Stimulated activated CD8-positive, alpha-beta memory T cell treated with anti-CD3 and anti-CD28 coated beads, Interleukin-7, amount 100 ng/mL, for 24 hours (primary cell): ENCODE data around the gene PLAGL1.
"Not testable (repeated sequence)": the region's sequence is repeated elsewhere in the genome, so short reads cannot be mapped to it uniquely, and the experiment has no call there.

Experiments
- DNase-seq: peaks from one replicate; pipeline ENCODE4 v3.0.0-alpha.2; 2020; ENCODE audit warnings: low read depth

PLAGL1 gene

GRCh38 chr6:143937668-143937970 is 70.4 kb downstream of the PLAGL1 start:
- no peak for DNase-seq

GRCh38 chr6:143936778-143937667 is 71.0 kb downstream of the PLAGL1 start:
- DNase-seq: no peak

- DNase-seq: no peak
These were observed 71.7 kb downstream of the PLAGL1 start for GRCh38 chr6:143936347-143936746.

- no peak for DNase-seq
These were observed 73.2 kb downstream of the PLAGL1 start for GRCh38 chr6:143934867-143935266.

- DNase-seq: no peak
These were observed 73.7 kb downstream of the PLAGL1 start for GRCh38 chr6:143934331-143934730.

- no peak for DNase-seq
These were observed 78.1 kb downstream of the PLAGL1 start for GRCh38 chr6:143929975-143930374.

GRCh38 chr6:143928853-143929252 is 79.2 kb downstream of the PLAGL1 start:
- DNase-seq: no peak

- not testable (repeated sequence) for DNase-seq
These were observed 91.0 kb downstream of the PLAGL1 start for GRCh38 chr6:143917026-143917425.

GRCh38 chr6:143912671-143913070 is 95.4 kb downstream of the PLAGL1 start:
- no peak for DNase-seq

GRCh38 chr6:143911028-143911427 is 97.0 kb downstream of the PLAGL1 start:
- no peak for DNase-seq

GRCh38 chr6:143902827-143903226 is 105.2 kb downstream of the PLAGL1 start:
- no peak for DNase-seq

- DNase-seq: no peak
These were observed 105.9 kb downstream of the PLAGL1 start for GRCh38 chr6:143901885-143902750.

GRCh38 chr6:143900358-143900757 is 107.7 kb downstream of the PLAGL1 start:
- no peak for DNase-seq

- DNase-seq: no peak
These were observed 111.8 kb downstream of the PLAGL1 start for GRCh38 chr6:143896126-143896860.

- DNase-seq: no peak
These were observed 113.4 kb downstream of the PLAGL1 start for GRCh38 chr6:143894655-143895054.
